Activated gamma-delta T cell (primary cell): ENCODE results near the gene NAT14.

Experiments used
- DNase-seq: peaks from one replicate; lab custom pipeline; 2025; lab: John Stamatoyannopoulos, UW

The NAT14 gene

DNA sequence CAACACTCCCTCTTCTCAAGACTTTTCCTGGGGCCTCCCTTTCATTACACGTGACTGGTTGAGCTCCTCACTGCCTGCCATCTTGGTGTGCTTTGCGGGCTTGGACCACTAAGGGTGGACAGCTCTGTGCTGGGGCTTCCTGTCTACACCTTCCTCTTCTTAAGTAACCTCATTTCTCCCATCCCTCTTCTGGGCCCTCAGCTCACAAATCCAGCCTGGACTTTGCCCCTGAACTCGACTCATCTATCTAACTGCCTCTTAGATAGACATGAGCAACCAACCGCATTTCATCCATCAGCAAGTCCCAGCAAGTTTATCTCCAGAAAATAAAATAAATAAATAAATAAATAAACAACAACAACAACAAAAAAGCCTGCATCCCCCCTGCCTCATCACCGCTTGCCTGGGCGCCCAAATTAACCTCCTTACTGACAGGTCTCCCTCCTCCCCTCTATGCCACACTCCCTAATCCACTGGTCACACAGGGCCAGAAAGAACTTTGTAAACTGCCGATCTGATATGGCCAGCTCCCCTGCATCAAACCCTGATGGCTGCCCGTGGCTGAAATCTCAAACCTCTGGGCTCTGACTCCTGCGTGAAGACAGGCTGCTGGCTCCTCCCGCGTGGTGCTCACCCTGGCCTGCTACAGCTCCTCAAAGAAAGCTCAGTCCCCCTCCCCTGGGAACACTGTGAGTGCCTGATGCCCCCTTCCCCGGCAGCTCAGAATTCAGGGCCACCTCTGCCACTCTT, 31.3 kb upstream of the NAT14 start:
- DNase-seq: no peak

DNA sequence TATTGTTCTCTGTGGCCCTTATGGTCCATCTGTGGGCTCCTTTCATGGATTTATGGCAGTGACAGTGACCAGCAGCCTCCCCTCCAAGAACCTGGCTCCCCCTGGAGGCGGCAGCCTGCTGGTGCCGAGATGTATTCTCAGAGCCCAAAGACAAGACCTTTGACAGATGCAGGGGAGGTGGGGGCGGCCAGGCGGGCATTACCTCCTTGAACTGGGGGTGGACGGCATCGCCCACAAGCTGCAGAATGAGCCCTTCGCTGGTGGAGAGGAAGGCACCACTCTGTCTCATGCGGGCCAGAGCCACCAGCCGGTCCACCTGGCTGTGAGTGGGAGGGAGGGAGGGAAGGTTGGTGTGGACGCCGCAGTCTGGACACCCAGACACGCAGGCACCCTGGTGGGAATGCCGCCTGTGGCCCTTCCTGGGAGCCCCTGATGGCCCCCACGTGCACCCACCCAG, 30.2 kb upstream of the NAT14 start:
- DNase-seq: no peak

DNA sequence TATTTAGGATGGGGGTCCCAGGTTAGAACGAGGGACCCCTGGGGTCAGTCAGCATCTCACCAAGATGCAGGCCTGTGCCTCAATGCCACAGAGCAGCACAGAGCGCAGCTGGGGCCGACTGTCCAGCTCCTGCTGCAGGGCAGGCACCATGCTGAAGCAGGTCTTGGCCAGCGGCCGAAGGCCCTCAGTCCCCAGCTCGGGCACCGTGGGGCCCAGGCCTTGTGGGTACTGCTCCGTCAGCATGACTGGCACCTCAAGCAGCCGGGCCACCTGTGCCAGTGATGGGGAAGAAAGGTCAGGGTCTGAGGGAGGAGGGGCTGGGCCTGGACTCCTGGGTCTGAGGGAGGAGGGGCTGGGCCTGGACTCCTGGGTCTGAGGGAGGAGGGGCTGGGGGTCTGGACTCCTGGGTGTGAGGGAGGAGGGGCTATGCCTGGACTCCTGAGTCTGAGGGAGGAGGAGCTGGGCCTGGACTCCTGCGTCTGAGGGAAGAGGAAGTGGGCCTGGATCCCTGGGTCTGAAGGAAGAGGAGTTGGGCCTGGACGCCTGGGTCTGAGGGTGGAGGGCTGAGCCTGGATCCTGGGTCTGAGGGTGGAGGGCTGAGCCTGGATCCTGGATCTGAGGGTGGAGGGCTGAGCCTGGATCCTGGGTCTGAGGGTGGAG, 29.3 kb upstream of the NAT14 start:
- DNase-seq: no peak

DNA sequence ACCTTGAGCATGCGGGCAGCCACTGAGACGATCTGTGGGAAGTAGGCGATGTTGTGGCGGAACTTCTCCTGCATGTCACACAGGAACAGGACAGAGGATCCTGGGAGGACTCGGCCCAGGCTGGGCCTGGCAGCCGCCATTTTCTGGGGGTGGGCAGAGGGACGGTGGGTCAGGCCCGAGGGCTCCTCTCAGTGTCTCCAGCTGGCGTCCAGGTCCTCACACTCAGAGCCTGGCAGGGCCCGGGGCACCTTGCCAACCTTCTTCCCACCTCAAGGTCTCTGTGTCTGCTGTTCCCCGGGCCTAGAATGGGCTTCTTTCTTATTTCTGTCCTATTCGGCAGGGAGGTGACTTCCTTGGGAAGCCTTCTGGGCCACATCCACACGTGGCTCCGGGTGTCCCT, 28.6 kb upstream of the NAT14 start:
- no peak for DNase-seq

DNA sequence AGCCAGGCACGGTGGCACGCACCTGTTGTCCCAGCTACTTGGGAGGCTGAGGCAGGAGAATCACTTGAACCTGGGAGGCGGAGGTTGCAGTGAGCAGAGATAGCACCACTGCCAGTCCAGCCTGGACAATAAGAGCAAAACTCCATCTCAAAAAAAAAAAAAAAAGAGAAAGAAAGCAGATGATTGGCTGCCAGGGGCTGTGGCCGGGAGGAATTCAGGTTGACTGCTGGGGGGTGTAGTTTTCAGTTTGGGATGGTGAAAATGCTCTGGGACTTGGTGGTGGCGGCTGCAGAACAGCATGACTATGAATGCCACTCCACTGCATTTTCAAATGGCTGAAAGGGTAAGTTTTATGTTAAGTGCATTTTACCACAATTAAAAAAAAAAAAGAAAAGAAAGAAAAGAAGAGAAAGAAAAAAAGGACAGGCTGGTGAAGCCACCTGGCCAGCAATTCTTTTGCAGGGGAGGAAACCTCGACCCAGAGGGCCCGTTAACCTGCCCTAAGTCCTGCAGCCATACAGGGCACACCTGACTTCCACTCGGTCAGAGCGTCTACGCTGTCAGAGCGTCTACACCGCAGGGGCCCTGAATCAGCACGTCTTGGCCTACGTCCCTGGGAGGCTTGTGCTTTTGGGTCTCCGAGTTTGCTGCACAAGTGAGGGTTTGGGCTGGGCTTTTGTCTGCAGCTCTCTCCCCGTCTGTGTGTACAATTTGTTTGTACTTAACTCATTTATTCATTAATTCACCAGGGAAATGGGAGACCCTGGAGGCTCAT, 27.1 kb upstream of the NAT14 start:
- no peak for DNase-seq

DNA sequence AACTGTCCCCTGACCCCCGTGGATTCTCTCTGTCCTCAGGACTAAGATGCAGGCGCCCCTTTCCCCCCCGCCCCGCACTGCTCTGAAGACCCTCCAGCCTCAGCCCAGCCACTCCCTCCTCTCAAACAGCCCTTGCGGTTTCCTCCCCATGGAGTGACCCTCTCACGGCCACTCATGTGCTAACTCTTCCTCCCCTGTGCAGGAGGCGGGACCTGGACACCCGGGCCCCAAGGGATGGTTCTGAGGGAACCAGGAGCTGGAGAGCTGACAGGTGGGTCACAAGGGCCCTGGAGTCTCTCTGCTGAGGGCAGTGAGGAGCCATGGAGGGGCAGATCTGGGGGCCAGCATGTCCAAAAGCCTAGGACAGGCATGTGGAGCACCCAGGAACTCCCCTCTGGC, 25.4 kb upstream of the NAT14 start:
- DNase-seq: no peak

DNA sequence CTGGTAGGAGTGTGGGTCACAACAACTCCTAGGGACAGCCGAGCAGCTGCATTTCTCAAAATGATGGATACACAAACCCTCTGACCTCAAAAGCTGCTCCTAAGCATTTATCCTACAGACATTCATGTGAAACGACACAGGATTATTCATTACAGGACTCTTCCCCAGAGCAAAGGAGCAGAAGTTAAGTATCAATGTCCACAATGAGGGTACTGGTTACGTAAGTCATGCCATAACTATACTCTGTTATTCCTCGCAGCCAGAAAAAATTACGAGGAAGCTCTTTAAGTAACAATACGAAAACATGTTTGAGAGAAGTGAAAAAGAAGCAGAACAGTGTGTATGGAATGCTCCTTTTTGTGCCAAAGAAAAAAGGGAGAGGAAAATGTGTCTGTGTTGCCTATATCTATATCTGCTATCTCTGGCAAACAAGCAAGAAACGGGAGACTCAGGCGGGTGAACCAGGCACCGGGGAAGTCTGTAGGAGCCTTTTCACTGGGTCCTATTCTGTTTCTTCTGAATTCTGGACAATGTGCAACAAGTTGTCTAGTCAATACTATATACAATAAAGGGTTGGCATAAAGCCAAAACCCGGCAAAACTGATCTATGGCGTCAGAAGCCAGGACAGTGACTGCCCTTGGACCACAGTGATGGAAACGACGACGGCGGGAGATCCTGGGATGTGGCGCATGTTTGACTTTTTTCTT, 24.9 kb upstream of the NAT14 start:
- no peak for DNase-seq

DNA sequence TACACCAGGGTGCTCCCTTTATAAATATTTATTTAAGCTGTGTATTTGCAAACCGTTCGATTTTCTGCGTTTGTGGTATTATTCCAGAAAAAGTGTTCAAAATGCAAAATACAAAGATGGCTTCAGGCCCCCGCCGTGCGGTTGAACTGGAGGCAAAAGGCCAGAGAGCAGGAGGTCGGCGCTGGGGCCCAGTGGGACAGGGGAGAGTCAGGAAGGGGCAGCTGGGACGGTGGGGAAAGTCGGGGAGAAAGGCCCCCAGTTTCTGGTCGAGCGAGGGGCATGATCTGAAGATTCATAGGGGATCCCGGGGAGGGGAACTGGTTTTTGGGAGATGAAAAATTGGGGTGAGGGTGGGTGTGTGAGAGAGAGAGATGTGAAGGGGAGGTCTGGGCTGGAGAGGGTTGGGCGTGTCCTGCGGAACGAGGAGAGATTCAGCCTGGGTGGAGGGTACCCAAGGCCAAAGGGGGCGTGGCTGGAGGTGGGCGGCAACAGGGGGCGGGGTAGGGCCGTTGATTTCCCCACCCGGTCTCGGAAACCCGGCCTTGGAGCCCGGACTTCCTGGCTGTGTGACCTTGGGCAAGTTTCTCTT, 24.2 kb upstream of the NAT14 start:
- DNase-seq: no peak

DNA sequence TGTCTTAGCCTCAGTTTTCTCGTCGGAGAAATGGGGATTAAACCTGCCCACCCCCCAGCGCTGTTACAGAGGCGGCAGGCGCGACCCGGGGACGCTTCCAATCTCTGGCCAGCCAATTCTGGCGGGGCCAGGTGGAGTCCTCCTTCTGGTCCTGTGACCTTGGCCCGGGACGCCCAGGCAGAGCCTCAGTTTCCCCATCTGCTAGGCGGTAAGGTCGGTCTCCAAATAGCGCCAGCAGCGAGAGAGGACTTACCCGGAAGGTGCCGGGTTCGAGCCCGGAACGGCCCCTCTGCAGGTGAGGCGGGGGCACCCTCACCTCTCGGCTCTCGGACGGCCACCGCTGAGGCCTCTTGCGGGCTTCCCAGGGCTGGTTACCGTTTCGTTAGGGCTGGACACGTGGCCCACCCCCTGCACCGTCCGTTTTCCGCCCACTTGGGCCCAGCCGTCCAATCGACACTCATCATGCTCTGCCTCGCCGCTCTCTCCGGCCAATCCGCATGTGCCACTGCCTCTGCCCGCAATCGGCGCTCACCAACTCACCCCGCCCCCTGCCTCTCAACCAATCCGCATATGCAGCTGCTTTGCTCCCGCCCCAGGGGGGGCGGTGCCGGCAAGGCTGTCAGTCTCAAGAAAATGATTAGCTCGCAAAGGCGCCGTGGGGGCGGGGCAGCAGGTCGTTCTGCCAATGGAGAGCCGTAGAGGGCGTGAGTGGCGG, 23.6 kb upstream of the NAT14 start, which contains the start of gene ISOC2:
Gene ISOC2, minus strand, starts transcription at position 384 of the 715 bp plus-strand sequence. CDS start 5,156 bp downstream, outside the sequence.
- DNase-seq: peak; percentile 99

DNA sequence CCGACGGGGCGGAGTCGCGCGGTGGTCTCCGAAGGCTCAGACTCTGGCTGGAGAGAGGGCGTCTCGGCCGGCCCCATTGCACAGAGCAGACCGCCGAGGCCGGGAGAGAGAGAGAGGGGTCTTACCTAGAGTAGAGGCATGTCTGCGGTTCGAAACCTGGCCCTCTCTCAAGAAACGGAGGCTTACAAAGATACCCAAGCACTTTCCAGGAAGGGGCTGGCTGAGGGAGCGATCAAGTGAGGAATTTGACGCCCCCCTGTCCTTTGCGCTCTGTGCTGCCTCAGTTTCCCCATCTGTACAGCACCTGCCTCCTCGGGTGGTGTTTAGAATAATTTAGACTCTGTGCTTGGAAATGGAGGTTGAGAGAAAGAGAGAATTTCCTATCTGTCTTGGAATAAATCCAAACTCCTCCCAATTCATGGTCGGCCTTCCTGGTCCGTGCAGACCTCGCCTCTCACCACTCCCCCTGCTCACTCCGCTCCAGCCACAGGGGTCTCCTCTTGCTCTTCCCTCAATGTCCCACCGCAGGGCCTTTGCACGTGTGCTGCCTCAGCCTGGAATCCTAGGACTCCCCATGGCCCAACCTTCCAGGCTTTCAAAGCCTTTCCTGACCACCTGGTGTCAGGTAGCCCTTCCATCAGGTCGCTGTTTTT, 22.9 kb upstream of the NAT14 start:
- no peak for DNase-seq

DNA sequence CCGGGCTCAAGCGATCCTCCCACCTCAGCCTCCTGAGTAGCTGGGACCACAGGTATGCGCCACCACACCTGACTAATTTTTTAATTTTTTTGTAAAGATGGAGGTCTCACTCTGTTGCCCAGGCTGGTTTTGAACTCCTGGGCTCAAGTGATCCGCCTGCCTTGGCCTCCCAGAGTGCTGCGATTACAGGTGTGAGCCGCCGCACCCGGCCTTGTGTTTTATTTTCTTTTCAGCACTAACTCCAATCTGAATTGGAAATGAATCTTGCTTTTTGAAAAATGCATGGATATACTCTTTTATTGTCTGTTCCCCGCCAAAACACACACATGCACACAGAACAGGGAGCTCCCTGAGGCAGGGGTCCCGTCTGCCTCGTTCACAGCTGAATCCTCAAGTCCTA, 22.3 kb upstream of the NAT14 start:
- no peak for DNase-seq

DNA sequence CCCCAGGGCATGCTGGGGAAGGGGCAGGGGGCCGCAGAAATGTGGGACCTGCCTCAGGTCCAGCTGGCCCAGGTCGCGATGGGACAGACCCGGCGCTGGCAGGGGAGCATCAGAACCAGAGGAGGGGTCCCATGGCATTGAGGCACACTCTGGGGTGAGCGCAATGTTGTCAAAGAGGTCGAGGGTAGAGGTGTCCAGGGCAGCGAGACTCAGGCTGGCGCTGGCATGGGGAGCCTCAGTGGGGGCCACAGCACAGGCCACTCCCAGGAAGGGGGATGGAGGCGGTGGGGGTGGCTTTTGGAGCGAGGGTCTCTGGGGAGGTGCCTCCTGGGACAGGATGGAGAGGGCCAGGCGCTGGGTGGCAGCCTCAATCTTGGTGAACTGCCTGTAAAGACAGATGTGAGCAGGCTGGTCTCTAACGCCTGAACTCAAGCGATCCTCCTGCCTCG, 21.4 kb upstream of the NAT14 start:
- no peak for DNase-seq

DNA sequence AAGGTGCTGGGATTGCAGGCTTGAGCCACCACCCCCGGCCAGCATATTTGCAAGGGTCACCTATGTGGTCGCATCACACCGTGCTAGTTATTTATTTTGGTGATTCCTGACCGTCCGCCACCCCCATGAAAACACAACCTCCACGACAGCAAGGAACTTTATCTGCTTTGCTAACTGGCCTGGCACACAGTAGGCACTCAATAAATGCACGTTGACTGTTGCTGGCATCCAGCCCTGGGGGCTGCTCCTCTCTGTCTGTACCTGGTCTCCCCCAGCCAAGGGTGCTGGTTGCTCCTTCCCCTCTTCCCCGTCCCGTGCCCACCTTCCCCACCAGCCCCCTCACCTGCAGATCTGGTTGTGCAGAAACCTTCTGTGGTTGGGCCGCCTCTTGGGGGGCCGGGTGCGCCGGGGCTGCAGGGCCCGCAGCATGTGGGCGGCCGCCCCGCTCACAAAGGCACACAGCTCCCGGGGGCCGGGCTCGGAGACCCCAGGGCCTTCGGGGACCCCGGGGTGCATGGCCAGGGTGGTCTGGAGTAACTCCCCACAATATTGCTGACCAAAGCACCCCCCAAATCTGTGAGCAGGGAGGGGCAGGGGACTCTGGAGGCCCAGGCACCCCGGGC, 20.8 kb upstream of the NAT14 start:
- DNase-seq: no peak

DNA sequence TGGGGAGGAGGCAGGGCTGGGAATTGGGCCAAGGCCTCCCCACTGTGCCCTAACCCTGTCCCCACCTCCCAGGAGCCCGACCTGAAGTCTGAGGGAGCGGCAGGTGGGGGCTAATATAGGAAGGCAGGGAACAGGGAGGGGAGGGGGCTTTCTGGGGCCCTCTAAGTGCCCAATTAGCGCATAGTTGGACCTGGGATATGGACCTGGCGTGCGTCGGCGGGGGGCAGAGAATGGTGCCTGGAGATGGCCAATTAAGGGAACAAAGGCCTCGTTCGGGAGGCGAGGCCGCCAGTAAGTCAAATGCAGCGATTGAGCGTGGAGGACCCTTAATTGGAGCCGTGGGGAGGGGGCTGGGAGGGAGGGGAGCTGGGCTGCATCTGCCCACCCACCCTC, 20.3 kb upstream of the NAT14 start, which contains the start of gene C19orf85:
Gene C19orf85, minus strand, starts transcription at position 90 of the 393 bp plus-strand sequence. CDS start 197 bp downstream, outside the sequence.
- no peak for DNase-seq

DNA sequence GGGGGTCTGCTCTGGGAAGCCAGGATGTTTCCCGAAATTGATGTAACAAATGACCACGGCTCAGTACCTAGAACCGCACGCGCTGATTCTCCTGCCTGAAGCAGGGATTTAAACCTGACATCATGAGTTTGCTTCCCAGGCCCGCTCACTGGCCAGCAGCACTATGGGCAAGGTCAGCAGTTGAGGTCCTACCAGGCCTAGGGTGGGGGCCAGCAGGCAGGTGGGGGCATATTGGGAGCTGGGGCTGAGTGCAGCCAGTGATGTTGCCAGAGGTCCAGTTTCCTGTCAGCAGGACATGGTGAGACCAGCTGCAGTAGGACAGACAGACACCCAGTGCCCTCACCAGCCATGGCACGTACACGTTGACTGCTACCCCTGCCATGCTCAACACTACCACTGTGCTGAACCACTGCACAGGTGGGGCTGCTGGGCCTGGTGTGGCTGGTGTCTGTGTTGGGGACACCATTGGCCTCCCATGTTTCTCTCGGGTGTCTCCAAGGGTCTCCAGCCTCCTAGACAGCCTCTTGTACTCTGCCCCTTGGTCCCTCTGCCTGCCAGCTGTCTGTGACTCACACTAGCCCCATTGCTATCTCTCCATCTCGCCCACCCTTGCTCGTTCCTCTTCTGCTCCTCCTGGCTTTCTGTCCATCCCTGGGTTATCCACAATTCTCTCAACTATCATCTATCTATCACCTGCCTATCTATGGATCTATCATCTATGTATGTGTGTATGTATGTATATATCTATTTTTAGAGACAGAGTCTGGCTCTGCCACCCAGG, 19.3 kb upstream of the NAT14 start:
- DNase-seq: no peak

DNA sequence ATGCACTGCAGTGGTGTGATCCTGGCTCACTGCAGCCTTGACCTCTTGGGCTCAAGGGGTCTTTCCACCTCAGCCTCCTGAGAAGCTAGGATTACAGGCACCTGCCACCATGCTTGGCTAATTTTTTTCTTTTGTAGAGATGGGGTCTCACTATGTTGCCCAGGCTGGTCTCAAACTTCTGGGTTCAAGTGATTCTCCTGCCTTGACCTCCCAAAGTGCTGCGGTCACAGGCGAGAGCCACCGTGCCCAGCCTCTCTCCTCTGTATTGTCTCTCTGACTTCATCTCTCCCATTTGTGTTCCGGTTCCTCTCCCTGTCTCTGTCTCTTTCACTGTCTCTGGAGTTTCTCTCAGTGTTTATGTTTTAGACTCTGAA, 18.8 kb upstream of the NAT14 start:
- no peak for DNase-seq

DNA sequence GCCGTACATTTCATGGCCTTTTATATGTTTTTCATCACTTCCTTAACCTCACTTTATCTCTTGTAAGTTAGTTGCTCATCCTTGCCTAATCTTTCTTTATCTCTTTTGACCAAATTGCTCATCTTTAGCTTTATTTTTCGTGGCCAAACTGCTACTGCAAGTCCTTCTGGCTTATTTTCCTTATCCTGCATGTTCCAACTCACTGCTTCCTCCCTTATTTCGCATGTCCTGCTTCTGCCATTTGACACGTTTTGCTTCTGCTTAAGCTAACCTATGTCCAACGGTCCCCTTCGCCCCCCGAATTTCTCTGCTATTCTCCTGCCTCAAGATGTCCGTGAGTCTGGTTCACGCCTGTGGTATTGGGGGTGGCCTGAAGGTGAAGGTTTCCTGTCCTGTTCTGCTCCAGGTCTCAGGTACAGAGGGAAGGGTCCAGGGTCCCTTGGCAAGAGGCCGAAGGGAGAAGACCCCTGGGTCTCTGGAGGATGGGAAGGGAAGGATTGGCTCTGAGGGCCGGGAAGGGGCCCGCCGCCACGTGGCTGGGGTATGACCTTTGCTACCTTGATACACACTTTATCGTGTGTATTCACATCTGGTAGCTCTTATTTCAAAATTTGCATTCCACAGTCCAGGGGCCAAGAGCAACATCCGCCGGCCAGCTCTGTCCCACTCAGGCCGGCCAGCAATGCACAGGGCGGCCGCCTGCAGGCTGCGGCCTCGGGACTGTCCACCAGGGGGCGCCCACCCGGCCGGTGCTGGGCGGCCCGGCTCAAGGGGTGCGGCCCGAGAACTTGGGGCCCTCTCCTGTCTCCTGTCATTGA, 17.5 kb upstream of the NAT14 start:
- peak; percentile 47 for DNase-seq

DNA sequence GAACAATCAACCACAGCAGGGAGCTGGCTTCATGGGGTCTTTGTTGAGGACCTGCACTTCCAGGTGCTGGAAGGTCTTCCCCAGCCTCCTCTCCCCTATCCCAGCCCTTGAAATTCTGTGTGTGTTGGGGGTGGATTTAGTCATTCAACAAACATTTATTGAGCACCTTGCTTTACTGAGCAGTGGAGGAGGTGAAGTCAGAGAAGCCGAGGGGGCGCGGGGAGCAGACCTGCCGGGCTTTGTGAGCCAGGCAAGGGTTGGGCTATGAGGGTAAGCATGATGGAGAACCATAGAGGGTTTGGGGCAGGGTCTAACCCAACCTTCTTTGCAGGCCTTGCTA, 17.0 kb upstream of the NAT14 start:
- DNase-seq: no peak
